IMR-90 (cell line): ENCODE data around the gene ARSJ. TPM values are rescaled to one million over a fixed set of nuclear protein-coding genes. Genes with fewer than 3 reads are reported as not detected.
"Not testable (repeated sequence)": the region's sequence is repeated elsewhere in the genome, so short reads cannot be mapped to it uniquely, and the experiment has no call there.

Experiments used
- ATAC-seq: fragments of 200-7000 bp; cut with Tn5 transposase; 2 replicates; pipeline ENCODE4 v1.9.1; 2020; ENCODE audit warnings: low read depth, mild to moderate bottlenecking, moderate library complexity
- BruUV-seq: library from RNA; stranded (reverse); fragments of 400-500 nt; replicated peaks from 2 replicates; lab custom pipeline; 2021; lab: Mats Ljungman, UMichigan
- CTCF ChIA-PET: fragments of 300-600 bp; formaldehyde crosslinking; extraction: SDS; loops from one replicate; lab custom pipeline; 2021; ENCODE audit warnings: antibody characterized with exemption; lab: Yijun Ruan, JAX
- POLR2A ChIA-PET: fragments of 300-600 bp; sonication (Branson Sonifier 250); formaldehyde crosslinking; loops from one replicate; lab custom pipeline; 2022; ENCODE audit warnings: antibody characterized with exemption; ENCODE audit not compliant: unreplicated experiment; lab: Charles Lee
- DNase-seq: peaks from one replicate; pipeline ENCODE4 v3.0.0; 2013
- H2AFZ ChIP-seq: replicated peaks from 2 replicates; pipeline ENCODE3; 2013; ENCODE audit warnings: low read length, mild to moderate bottlenecking; ENCODE audit not compliant: poor library complexity
- H2AK5ac ChIP-seq: 2 replicates; pipeline ENCODE4 v1.6.1; 2013; ENCODE audit warnings: low read depth, low read length, inconsistent platforms
- H2AK9ac ChIP-seq: replicated peaks from 2 replicates; pipeline ENCODE3; 2013; ENCODE audit warnings: mild to moderate bottlenecking, low read depth, low read length, moderate library complexity; ENCODE audit not compliant: poor library complexity
- H2BK120ac ChIP-seq: 2 replicates; pipeline ENCODE4 v1.6.1; 2013; ENCODE audit warnings: low read depth, low read length, inconsistent platforms
- H2BK15ac ChIP-seq: 3 replicates; pipeline ENCODE4 v1.6.1; 2013; ENCODE audit warnings: low read depth, low read length, inconsistent platforms
- H2BK20ac ChIP-seq: 2 replicates; pipeline ENCODE4 v1.6.1; 2013; ENCODE audit warnings: low read depth, mild to moderate bottlenecking, inconsistent platforms, low read length, moderate library complexity
- H2BK5ac ChIP-seq: 2 replicates; pipeline ENCODE4 v1.6.1; 2013; ENCODE audit warnings: mild to moderate bottlenecking, low read depth, low read length, inconsistent platforms; ENCODE audit not compliant: poor library complexity, severe bottlenecking
- H3K14ac ChIP-seq: replicated peaks from 2 replicates; pipeline ENCODE4 v1.6.1; 2013; ENCODE audit warnings: low read depth, low read length, inconsistent platforms
- H3K18ac ChIP-seq: 2 replicates; pipeline ENCODE4 v1.6.1; 2013; ENCODE audit warnings: low read depth, low read length, control low read depth
- H3K23ac ChIP-seq: 2 replicates; pipeline ENCODE4 v1.6.1; 2013; ENCODE audit warnings: low read depth, low read length, inconsistent platforms
- H3K27ac ChIP-seq: 2 replicates; pipeline ENCODE4 v1.5.1; 2013; ENCODE audit warnings: mild to moderate bottlenecking, control low read depth, low read length; ENCODE audit not compliant: insufficient read depth
- H3K27me3 ChIP-seq: 2 replicates; pipeline ENCODE4 v1.6.1; 2013; ENCODE audit warnings: low read length; ENCODE audit not compliant: control insufficient read depth, insufficient read depth
- H3K36me3 ChIP-seq: 2 replicates; pipeline ENCODE4 v1.6.1; 2013; ENCODE audit warnings: low read length, mixed read lengths; ENCODE audit not compliant: control insufficient read depth, insufficient read depth
- H3K4ac ChIP-seq: 2 replicates; pipeline ENCODE4 v1.6.1; 2013; ENCODE audit warnings: low read depth, low read length, inconsistent platforms
- H3K4me1 ChIP-seq: 2 replicates; pipeline ENCODE4 v1.6.1; 2013; ENCODE audit warnings: low read length, mixed read lengths; ENCODE audit not compliant: control insufficient read depth, insufficient read depth
- H3K4me2 ChIP-seq: 2 replicates; pipeline ENCODE4 v1.6.1; 2013; ENCODE audit warnings: low read depth, mild to moderate bottlenecking, control low read depth, low read length, moderate library complexity
- H3K4me3 ChIP-seq: 2 replicates; pipeline ENCODE4 v1.5.1; 2013; ENCODE audit warnings: low read depth, mild to moderate bottlenecking, control low read depth, low read length, moderate library complexity; ENCODE audit not compliant: insufficient read depth
- H3K56ac ChIP-seq: 2 replicates; pipeline ENCODE4 v1.6.1; 2013; ENCODE audit warnings: low read length, inconsistent platforms; ENCODE audit not compliant: insufficient read depth; ENCODE audit errors: extremely low read depth
- H3K79me1 ChIP-seq, 2 experiments: 2 replicates each; pipeline ENCODE4 v1.6.1; 2013; ENCODE audit warnings: low read length in 2 of 2, inconsistent platforms in 1 of 2, low read depth in 1 of 2
- H3K9ac ChIP-seq: 2 replicates; pipeline ENCODE4 v1.6.1; 2013; ENCODE audit warnings: low read depth, low read length, control low read depth
- H3K9me1 ChIP-seq: 2 replicates; pipeline ENCODE4 v1.6.1; 2013; ENCODE audit warnings: low read length, inconsistent platforms; ENCODE audit not compliant: insufficient read depth
- H3K9me3 ChIP-seq: 2 replicates; pipeline ENCODE4 v1.6.1; 2013; ENCODE audit warnings: low read length; ENCODE audit not compliant: control insufficient read depth, insufficient read depth
- H4K20me1 ChIP-seq: 2 replicates; pipeline ENCODE4 v1.6.1; 2013; ENCODE audit warnings: low read length, inconsistent platforms; ENCODE audit not compliant: insufficient read depth
- H4K5ac ChIP-seq: 2 replicates; pipeline ENCODE4 v1.6.1; 2013; ENCODE audit warnings: mild to moderate bottlenecking, low read depth, low read length, control low read depth
- H4K8ac ChIP-seq, 2 experiments: 2 replicates each; pipeline ENCODE4 v1.6.1; 2013; ENCODE audit warnings: low read depth in 2 of 2, low read length in 2 of 2, control low read depth in 1 of 2, inconsistent platforms in 1 of 2
- H4K91ac ChIP-seq: 2 replicates; pipeline ENCODE4 v1.6.1; 2013; ENCODE audit warnings: low read depth, low read length, inconsistent platforms; ENCODE audit not compliant: insufficient read depth
- WGBS, 2 experiments: methylation state at CpG; one replicate each; pipeline versions ENCODE4 v1.1.5 to v1.1.7; 2013; ENCODE audit warnings: missing lambda C conversion rate in 2 of 2; ENCODE audit not compliant: insufficient read length in 1 of 2; ENCODE audit errors: extremely low coverage in 2 of 2; 5-methylcytosine and 5-hydroxymethylcytosine counted together
- dilution Hi-C: fragments of 300-500 bp; cut with HindIII; formaldehyde crosslinking; loops from one replicate; pipeline ENCODE4 v1.14.3; 2018; ENCODE audit warnings: low sequenced_read_pairs; ENCODE audit not compliant: unreplicated experiment
- in situ Hi-C: fragments of 300-500 bp; cut with MboI; formaldehyde crosslinking; loops from 3 replicates; pipeline ENCODE4 v1.14.3; 2019; ENCODE audit warnings: low sequenced_read_pairs, inconsistent platforms, mixed read lengths
- intact Hi-C: fragments of 100-400 bp; cut with micrococcal nuclease; formaldehyde crosslinking; loops from 2 replicates; pipeline ENCODE4 v1.10.0; 2022
- polyA plus RNA-seq, 3 experiments: library from polyadenylated mRNA; depleted of rRNA; stranded (reverse); fragments of >200 nt; gene quantifications; 2 replicates each; pipeline ENCODE4 v1.2.3, GENCODE V29; 2012; ENCODE audit warnings: low replicate concordance in 1 of 3
- total RNA-seq: library from RNA; depleted of rRNA; stranded (reverse); fragments of >200 nt; gene quantifications from 2 replicates; pipeline ENCODE4 v1.2.3, GENCODE V29; 2012

The ARSJ gene
- total and polyA plus RNA-seq, 2 of the 4 experiments (the other 2 are of a cell fraction): 47.7 to 143 TPM

DNA sequence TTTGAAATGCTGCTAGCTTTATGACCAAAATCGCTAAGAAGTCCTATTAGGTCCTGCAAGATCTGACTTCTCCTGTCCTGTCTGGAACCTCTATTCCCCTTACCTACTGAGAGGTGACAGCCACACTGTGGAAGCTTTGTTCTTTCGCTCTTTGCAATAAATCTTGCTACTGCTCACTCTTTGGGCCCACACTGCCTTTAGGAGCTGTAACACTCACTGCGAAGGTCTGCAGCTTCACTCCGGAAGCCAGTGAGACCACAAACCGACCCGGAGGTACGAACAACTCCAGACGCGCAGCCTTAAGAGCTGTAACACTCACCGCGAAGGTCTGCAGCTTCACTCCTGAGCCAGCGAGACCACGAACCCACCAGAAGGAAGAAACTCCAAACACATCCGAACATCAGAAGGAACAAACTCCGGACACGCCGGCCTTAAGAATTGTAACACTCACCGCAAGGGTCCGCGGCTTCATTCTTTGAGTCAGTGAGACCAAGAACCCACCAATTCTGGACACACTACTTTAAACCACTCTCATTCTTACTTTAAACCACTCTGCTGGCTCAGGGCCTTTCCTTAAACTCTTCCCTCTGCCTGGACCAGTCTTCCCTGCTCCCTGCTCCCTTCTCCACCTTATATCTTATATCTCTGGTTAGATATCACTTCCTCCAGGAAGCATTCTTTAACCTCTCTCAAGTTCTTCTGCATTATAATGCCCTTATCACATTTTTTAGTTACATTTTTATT is 25.2 kb upstream of the ARSJ start:
- intact Hi-C loops: not testable (repeated sequence)

More for the DNA sequence above, 25.2 kb upstream of the ARSJ start:
- H3K27me3 ChIP-seq, H3K9ac ChIP-seq, H3K4ac ChIP-seq, CTCF ChIA-PET, H2BK120ac ChIP-seq, H3K23ac ChIP-seq, H4K20me1 ChIP-seq, H2AK5ac ChIP-seq, H3K18ac ChIP-seq, H2AK9ac ChIP-seq, in situ Hi-C loops, POLR2A ChIA-PET, H3K4me1 ChIP-seq, H3K36me3 ChIP-seq, H4K8ac ChIP-seq, H3K56ac ChIP-seq, H3K79me1 ChIP-seq, ATAC-seq, BruUV-seq, DNase-seq, H3K14ac ChIP-seq, H2BK5ac ChIP-seq, H3K4me2 ChIP-seq, H4K91ac ChIP-seq, dilution Hi-C loops, H3K9me1 ChIP-seq, H3K9me3 ChIP-seq, H3K27ac ChIP-seq, H2AFZ ChIP-seq, H2BK20ac ChIP-seq, H2BK15ac ChIP-seq, H4K5ac ChIP-seq, H3K4me3 ChIP-seq: not testable (repeated sequence)
- 98% methylated on average over 7 of the region's 20 CpGs; no CpG with 5 or more reads in 1 of the 2 experiments for WGBS, 2 experiments
